ENCODE data around the gene VHLL. TPM values are rescaled to one million over a fixed set of nuclear protein-coding genes. Genes with fewer than 3 reads are reported as not detected.
"Not testable (repeated sequence)": the region's sequence is repeated elsewhere in the genome, so short reads cannot be mapped to it uniquely, and the experiment has no call there.

Gene VHLL
- polyA plus RNA-seq (ENCODE audit: insufficient read depth in 1 of 5, insufficient read length in 5 of 5, low replicate concordance in 1 of 5), result not detected
- long read RNA-seq, donor 1, result 0 reads
- long read RNA-seq, donor 2, result 0 reads
- long read RNA-seq, donor 3, result 0 reads
- long read RNA-seq, donor 4, result 0 reads
- long read RNA-seq, donor 5, result 0 reads
- long read RNA-seq, donor 6, result 0 reads
- long read RNA-seq, donor 7, result 0 reads
- long read RNA-seq, donor 8, result 0 reads

GRCh38 chr1:156298852-156299357, at the start of gene VHLL:
Gene VHLL (minus strand): TSS chr1:156299307. CDS start chr1:156299189, 118 bp downstream.
- no peak for DNase-seq

GRCh38 chr1:156347331-156347730, 48.2 kb upstream of the VHLL start:
- DNase-seq, result no peak

- DNase-seq, result no peak
These were observed 47.5 kb upstream of the VHLL start for GRCh38 chr1:156346636-156347035.

- DNase-seq, result not testable (repeated sequence)
These were observed 46.9 kb upstream of the VHLL start for GRCh38 chr1:156346035-156346434.

- no peak for DNase-seq
These were observed 45.3 kb upstream of the VHLL start for GRCh38 chr1:156344409-156344808.

- DNase-seq, result no peak
These were observed 43.3 kb upstream of the VHLL start for GRCh38 chr1:156342166-156342955.

- DNase-seq, result peak; percentile 100
These were observed 39.3 kb upstream of the VHLL start, which contains the start of the genes CCT3 and TSACC for GRCh38 chr1:156338180-156338976. Gene CCT3 (minus strand): TSS chr1:156338292. CDS start chr1:156338184, 108 bp downstream. Gene TSACC (plus strand): TSS chr1:156338526. CDS start chr1:156339758, 1,232 bp downstream.

GRCh38 chr1:156337888-156338179, 38.7 kb upstream of the VHLL start:
- no peak for DNase-seq

- no peak for DNase-seq
These were observed 38.2 kb upstream of the VHLL start for GRCh38 chr1:156337052-156337887.

- no peak for DNase-seq
These were observed 37.1 kb upstream of the VHLL start for GRCh38 chr1:156336242-156336641.

GRCh38 chr1:156323179-156323578, 24.1 kb upstream of the VHLL start:
- not testable (repeated sequence) for DNase-seq

GRCh38 chr1:156320560-156320959, 21.5 kb upstream of the VHLL start:
- no peak for DNase-seq

- DNase-seq, result no peak
These were observed 20.6 kb upstream of the VHLL start for GRCh38 chr1:156319664-156320063.

- no peak for DNase-seq
These were observed 17.8 kb upstream of the VHLL start for GRCh38 chr1:156316909-156317308.

GRCh38 chr1:156310962-156311361, 11.9 kb upstream of the VHLL start:
- DNase-seq, result no peak

- DNase-seq, result no peak
These were observed 9.0 kb upstream of the VHLL start for GRCh38 chr1:156308078-156308477.

GRCh38 chr1:156305215-156305614, 6.1 kb upstream of the VHLL start:
- DNase-seq, result no peak

GRCh38 chr1:156303241-156303640, 4.1 kb upstream of the VHLL start:
- no peak for DNase-seq

- peak; percentile 58 to 74 for DNase-seq
These were observed 3.6 kb downstream of the VHLL start, which contains the start of gene GLMP for GRCh38 chr1:156295391-156295947. Gene GLMP (minus strand): TSS chr1:156295679. CDS start chr1:156295645, 34 bp downstream.

- no peak for DNase-seq
These were observed 5.2 kb downstream of the VHLL start for GRCh38 chr1:156293895-156294294.

GRCh38 chr1:156293098-156293434, 6.0 kb downstream of the VHLL start:
- DNase-seq, result no peak

Data from right lung (tissue), 10 donors.